Measurements from ENCODE around the gene PTP4A2. TPM values are rescaled to one million over a fixed set of nuclear protein-coding genes. Genes with fewer than 3 reads are reported as not detected.
"Not testable (repeated sequence)": the region's sequence is repeated elsewhere in the genome, so short reads cannot be mapped to it uniquely, and the experiment has no call there.

The PTP4A2 gene
- total RNA-seq, 4 donors from 2014 or later, result 127 to 184 (median 159) TPM

GRCh38 chr1:31900790-31901189, 37.4 kb downstream of the PTP4A2 start:
- Histone ChIP-seq H3K27ac (no peak overlapping the region), H3K4me3 (no peak overlapping the region), H3K27me3 (no peaks in the 10 kb centered on the region), H3K9me3 (no peaks in the 10 kb centered on the region), H3K36me3 (peaks cover 0 to 11% (median 0%) of the 10 kb centered on the region in 3 donors), H3K4me1 (peaks cover 0 to 6% (median 2%) of the 10 kb centered on the region in 4 donors)
- DNase-seq (ENCODE audit: low spot score in 2 of 2), result no peak
- TF ChIP-seq POLR2A (IDR thresholded peaks at IDR 0.05), result no peak
- no peak for TF ChIP-seq CTCF (IDR thresholded peaks at IDR 0.05)
- 77 to 82% methylated on average over 3 of the region's 3 CpGs for WGBS, 2 donors

GRCh38 chr1:31897526-31898100, 40.6 kb downstream of the PTP4A2 start:
- Histone ChIP-seq H3K9me3 (no peaks in the 10 kb centered on the region), H3K27me3 (no peaks in the 10 kb centered on the region), H3K4me3 (no peak overlapping the region), H3K27ac (no peak overlapping the region), H3K4me1 (peaks cover 0 to 2% (median 0%) of the 10 kb centered on the region in 4 donors), H3K36me3 (no peaks in the 10 kb centered on the region)
- TF ChIP-seq CTCF (IDR thresholded peaks at IDR 0.05) (no peak), EP300 (IDR thresholded peaks at IDR 0.05) (no peak), POLR2A (IDR thresholded peaks at IDR 0.05) (no peak)
- 79 to 82% methylated on average over 6 of the region's 6 CpGs for WGBS, 2 donors
- no peak for DNase-seq (ENCODE audit: low spot score in 2 of 2)

- H3K36me3 ChIP-seq; H3K27me3 ChIP-seq; H3K9me3 ChIP-seq; H3K4me1 ChIP-seq; H3K4me3 ChIP-seq; DNase-seq (ENCODE audit: low spot score in 2 of 2); H3K27ac ChIP-seq: not testable (repeated sequence)
- WGBS, 2 donors, result 93 to 94% methylated on average over 2 of the region's 2 CpGs
These were observed 42.5 kb downstream of the PTP4A2 start for GRCh38 chr1:31895474-31896198.

DNA sequence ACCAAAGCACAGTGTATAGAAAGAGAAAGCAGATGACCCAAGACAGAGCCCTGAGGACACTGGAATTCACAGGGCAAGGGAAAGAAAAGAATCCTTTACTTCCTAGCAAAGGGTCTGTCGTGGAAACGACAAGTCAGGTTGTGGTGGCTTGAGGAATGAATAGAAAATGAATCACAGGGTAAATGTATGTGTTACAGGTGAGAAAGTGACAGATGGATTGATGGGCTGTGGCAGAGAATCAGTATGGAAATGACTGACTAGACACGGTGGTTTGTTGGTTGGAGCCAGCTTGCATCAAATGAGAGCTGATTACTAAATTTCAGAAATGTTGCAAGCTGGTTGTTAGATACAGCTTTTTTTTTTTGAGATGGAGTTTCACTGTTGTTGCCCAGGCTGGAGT, 46.9 kb downstream of the PTP4A2 start:
- DNase-seq (ENCODE audit: low spot score in 2 of 2), result no peak
- Histone ChIP-seq H3K27ac (no peak overlapping the region), H3K4me1 (peaks cover 0 to 4% (median 0%) of the 10 kb centered on the region in 4 donors), H3K9me3 (no peaks in the 10 kb centered on the region), H3K36me3 (no peaks in the 10 kb centered on the region), H3K4me3 (no peak overlapping the region), H3K27me3 (no peaks in the 10 kb centered on the region)
- TF ChIP-seq EP300 (IDR thresholded peaks at IDR 0.05) (no peak), POLR2A (IDR thresholded peaks at IDR 0.05) (no peak), CTCF (IDR thresholded peaks at IDR 0.05) (no peak)
- 67 to 70% methylated on average over 3 of the region's 3 CpGs for WGBS, 2 donors

GRCh38 chr1:31888291-31888690, 49.9 kb downstream of the PTP4A2 start:
- TF ChIP-seq CTCF (IDR thresholded peaks at IDR 0.05), result no peak
- TF ChIP-seq EP300 (IDR thresholded peaks at IDR 0.05), result no peak
- no peak for TF ChIP-seq POLR2A (IDR thresholded peaks at IDR 0.05)
- peaks cover 0 to 4% (median 0%) of the 10 kb centered on the region in 4 donors for H3K4me1 ChIP-seq
- no peaks in the 10 kb centered on the region for H3K9me3 ChIP-seq
- WGBS, 2 donors, result 87 to 90% methylated on average over 7 of the region's 7 CpGs
- H3K27me3 ChIP-seq, result no peaks in the 10 kb centered on the region
- no peak for DNase-seq (ENCODE audit: low spot score in 2 of 2)
- no peak overlapping the region for H3K4me3 ChIP-seq
- no peaks in the 10 kb centered on the region for H3K36me3 ChIP-seq
- no peak overlapping the region for H3K27ac ChIP-seq

All from tibial nerve (tissue), 4 donors.